RPMI8226 (cell line): ENCODE measurements around the gene TSPAN9.

Source experiments
- DNase-seq: peaks from one replicate; pipeline ENCODE4 v3.0.0-alpha.2; 2015

TSPAN9 gene

GRCh38 chr12:3078086-3078820, 1.1 kb downstream of the TSPAN9 start:
- DNase-seq, result no peak

GRCh38 chr12:3081091-3081490, 3.9 kb downstream of the TSPAN9 start:
- peak; percentile 26 for DNase-seq

DNA sequence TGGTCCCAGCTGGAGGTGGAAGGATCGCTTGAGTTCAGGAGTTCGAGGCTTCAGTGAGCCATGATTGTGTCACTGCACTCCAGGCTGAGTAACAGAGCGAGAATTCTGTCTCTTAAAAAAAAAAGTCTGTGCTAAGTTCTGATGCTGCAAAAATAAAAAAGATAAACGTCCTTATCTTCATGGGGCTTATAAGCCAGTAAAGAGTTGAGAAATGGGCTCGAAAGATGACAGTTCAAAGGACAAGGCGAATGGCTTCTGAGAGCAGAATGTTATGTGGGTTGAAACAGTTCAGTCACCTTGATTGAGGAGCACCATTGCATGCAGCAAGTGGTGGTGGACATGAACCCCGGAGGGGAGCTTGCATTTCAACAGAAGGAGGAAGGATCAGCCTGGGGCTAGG, 4.7 kb downstream of the TSPAN9 start:
- no peak for DNase-seq

- DNase-seq, result no peak
These were observed 6.2 kb downstream of the TSPAN9 start for GRCh38 chr12:3083241-3083920.

DNA sequence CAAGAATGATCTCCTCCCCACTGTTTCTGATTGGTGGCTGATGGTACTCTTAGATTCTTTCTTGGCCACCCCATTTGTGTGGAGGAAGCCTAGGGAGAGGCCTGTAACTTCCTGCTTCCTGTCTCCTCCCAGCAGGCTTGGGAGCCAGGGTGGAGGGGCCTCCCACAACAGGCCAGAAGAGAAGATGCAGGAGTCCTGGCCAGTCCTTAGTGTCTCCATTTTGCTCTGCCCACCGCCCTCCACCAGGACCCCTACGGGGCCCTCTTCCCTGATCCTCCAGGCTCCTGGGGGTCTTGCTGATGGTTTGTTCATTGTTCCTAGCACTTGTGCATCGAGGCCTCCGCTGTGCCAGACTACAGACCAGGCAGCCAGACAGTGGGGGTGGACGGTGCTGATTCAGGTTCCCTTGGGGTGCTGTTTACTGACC, 6.8 kb downstream of the TSPAN9 start:
- no peak for DNase-seq

DNA sequence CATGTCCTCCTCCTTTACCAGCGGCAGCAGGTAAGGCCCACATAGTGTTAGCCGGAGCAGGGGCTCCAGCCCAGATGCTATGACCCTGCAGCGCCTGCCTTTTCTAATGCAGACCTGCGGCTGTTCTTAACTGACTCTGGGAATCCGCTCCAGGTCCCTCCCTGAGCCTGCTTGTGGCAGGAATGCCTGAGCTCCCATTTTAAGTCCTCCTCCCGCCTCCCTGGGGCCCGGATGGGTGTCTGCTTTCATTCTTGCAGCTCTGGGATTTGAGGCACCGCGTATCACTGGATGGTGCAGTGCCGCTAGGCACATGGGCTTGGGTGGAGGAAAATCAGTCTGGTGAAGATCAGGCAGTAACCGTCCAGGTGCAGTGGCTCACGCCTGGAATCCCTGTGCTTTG, 7.6 kb downstream of the TSPAN9 start:
- no peak for DNase-seq

DNA sequence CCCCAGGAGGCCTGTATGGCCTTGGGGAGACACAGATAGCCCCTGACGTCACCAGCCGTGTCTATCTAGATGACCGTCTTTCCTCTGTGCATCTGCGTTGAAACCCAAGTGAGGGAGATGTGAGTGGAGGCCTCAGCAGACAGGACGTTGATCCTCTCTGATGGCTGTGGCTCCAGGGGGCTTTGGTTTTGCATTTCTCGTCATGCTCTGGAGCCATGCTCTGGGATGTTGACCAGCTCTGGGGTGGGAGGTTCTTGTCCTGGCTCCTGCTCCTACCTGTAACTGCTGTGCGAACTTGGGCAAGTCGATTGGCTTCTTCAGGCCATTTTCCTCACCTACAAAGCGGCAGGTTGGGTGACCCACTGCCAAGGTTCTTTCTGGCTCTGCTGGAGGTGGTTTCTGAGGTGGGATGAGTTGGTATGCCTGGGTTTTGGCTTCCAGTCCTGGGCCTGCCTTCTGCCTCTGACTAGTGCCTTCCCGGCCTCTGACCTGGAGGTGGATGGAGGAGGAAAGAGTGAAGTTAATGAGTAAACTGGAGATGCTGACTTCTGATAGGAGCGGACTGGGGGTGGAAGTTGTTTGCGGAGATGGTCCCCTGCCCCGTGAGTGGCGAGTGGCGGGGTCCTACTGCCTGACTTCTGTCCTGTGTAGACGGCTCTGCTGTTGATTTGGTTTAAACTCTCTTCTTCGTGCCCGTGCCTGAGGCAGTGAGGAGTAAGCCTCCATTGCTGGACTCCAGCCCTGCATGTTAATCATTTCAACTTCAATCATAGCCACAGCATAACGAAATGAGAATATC, 8.4 kb downstream of the TSPAN9 start:
- DNase-seq, result no peak

DNA sequence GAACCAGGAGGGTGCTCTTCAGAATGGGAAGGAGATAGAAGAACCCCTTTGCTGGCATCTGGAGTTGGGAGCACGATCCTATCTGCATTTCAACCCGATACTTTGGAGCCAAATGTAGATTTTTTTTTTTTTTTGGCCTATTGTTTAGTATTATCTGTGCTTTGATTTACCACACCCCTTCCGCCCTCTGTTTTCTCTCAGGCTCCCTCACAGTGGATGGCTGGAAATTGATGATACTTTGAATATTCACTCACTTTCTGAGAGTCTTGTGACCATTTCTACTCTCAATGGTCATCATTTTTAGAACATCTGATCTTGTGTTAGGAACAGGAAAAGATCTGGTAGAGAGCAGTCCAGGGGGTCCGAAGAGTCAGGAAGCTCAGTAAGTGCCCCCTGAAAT, 9.0 kb downstream of the TSPAN9 start:
- no peak for DNase-seq

DNA sequence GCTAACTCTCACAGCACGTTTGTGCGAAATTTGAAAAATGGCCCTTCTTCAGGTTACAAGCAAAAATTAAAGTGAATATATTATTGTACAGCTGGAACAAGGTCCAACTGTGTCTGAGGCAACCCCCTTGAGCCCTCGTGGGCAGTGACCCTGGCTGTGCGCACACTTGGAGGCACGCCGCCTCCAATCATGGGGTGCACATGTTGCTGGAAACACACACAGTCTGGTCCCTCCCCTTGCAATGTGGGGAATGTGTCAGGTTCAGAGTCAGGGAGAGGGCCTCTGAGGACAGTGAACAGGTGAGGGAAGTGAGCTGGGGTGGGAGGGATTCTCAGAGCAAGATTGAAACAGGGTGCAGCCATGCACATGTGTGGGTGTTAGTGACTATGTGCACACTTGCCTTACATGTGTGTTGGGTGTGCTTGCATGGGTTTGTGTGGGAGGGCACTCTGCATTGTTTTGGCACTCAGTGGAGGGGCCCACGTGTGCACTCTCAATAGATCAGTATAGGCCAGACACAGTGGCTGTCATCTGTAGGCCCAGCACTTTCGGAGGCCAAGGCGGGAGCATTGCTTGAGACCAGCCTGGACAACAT, 9.6 kb downstream of the TSPAN9 start:
- DNase-seq, result no peak

GRCh38 chr12:3087758-3088650, 10.8 kb downstream of the TSPAN9 start:
- no peak for DNase-seq

GRCh38 chr12:3089588-3089987, 12.4 kb downstream of the TSPAN9 start:
- no peak for DNase-seq

DNA sequence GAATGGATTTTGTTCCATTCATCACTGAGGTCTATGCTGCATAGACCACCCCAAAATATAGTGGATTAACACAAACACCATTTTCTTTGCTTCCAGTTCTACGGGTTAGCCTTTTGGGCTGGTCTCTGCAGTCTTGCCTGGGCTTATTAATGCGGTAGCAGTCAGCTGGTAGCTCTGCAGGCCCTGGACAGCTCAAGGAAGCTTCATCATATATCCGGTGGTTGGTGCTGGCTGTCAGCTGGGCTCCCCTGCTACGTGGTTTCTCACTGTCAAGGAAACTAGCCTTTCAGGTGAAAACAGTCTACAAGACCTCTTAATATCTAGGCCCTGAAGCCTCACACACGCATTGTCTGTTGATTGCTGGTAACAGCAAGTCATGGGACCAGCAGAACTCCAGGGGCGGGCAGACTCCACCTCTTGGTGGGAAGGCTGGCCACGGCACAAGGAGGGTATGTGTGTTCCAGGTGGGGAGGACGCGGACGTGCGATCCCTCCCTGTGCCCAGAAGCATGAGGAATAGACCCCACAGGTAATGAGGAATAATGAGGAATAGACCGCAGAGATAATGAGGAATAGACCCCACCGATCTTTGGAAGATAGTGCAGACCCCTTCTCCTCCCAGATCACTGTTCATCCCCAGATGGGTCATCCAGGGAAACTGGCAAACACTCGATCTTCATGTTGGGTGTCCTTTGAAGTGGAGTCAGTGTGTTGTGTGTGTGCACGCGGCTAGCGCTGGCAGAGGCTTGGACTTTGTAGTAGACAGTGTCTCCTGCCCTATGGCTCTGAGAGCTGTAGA, 13.3 kb downstream of the TSPAN9 start:
- no peak for DNase-seq

- DNase-seq, result no peak
These were observed 13.8 kb downstream of the TSPAN9 start for GRCh38 chr12:3091038-3091319.

DNA sequence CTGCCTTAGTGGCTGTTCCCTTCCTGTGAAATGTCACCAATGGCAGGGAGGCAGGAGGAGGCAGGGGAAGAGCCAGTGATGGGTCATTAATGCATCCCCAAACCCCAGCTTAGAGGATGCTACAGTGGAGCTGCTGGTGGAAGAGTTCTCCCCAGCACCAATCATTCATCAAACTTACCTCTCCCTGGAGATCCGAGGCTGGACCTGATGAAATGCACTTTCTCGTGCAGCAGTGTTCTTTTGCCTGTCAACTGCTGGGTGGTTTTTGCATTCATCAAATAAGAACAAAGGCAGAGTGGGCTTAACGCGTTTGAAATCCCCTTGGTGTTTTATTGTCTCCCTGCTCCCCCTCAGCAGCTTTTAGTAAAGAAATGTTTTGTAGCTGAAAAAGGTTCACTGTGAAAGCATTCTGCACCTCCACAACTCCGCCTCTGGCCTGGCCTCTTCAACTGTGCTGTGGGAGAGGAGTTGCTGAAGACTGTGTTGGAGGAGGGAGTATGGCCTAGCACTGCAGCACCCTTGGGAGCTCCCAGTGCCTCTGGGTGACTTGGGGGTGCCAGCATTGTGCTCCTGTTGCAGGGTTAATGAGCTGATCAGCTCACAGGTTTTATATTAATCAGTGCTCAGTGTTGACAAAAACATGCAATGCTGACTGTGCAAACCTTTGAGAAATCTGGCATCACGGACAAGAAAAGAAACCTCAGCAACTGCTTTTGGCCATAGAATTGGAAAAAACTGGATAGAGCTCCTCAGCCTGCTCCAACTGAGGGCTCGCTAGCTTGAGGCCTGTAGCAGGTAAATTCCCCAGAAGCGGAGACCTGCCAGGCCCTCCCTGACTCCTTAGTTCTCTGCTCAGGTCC, 14.4 kb downstream of the TSPAN9 start:
- DNase-seq, result no peak

DNA sequence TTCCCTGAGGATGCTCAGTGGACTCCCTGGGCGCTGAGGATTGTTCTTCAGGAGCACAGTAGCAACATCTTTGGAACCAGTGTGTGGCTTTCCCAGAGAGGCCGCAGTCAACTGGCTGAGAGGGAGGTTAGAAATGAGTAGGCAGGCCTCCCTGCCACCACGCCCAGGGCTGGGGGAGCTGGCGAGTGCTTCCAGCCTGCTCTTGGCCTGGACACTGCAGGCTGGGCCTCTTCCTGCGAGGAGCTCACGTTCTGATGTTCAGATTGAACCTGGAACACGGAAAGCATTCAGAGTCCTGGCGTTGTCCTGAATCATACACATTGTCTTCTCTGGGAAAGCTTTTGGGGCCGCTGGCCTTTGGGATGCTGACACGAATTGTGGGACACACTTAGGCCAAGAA, 15.6 kb downstream of the TSPAN9 start:
- DNase-seq, result no peak

- no peak for DNase-seq
These were observed 20.1 kb downstream of the TSPAN9 start for GRCh38 chr12:3097186-3097804.

DNA sequence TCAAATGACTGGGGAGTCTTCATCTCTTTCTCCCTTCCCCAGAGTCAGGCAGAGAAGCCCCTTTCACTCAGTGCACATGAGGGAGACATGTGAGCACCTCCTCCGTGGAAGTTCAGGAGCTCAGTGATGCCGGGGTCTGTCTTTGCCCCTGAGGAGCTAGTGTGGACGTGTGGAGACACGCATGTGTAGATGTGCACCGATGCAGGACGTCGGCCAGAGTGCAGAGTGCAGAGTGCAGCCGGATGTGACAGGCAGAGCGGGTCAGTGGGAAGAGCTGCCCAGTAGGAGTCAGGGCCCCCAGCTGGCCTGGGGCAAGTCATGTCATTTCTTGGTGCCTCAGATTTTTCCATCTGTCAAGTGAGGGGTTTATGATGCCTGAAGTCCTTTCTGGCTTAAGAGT, 20.7 kb downstream of the TSPAN9 start:
- DNase-seq, result no peak

DNA sequence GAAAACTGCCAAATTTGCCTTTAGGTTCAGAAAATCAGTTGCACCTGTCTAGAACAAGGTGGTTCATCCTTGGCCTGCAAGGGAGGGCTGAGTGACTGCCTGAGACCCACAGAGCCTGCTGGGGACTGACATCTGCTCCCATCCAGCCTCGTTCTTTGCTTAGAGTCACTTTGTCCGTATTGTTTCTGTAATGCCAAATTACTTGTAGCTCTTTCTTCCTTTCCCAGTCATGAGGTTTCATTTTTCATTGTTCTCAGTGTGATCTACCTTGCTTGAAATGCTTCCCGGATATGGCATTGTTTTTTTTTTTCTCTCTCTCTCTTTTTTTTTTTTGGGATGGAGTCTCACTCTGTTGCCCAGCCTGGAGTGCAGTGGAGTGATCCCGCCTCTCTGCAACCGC, 21.3 kb downstream of the TSPAN9 start:
- DNase-seq, result no peak

- no peak for DNase-seq
These were observed 22.0 kb downstream of the TSPAN9 start for GRCh38 chr12:3099146-3099545.

DNA sequence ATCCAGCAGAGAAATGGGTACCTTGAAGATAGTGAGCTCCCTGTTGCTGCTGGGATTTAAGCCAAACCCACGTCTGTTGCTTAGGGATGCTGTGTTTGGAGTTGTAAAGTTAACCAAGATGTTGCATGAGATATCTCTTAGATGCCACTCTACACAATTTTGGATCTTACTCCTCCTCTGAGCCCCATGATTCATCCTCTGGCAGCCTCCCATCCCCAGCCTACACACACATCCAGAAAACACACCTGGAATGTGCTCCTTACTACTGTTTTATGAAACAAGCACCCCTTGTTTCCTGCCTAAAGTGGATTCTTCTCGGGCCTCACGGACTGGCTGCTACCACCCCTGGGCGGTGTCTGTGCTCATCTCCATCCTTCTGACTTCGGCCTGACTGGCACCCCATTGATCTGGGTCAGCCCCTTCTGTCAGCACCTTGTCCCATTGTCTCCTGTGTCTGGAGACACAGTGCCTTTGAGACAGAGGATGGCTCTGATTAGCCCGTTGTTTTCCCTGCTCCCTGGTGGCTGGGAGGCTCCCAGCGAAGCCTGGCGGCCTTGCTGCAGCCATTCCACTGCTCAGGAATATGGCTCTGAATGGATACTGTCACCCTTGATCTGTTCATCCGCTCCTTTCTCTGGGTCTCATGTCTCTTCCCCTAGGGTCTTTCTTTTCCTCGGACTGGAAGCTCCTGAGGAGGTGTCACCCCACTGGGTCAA, 24.3 kb downstream of the TSPAN9 start:
- DNase-seq, result no peak
